Vagina (tissue), 2 donors: ENCODE results near the gene ARMCX2. TPM values are rescaled to one million over a fixed set of nuclear protein-coding genes. Genes with fewer than 3 reads are reported as not detected.

ENCODE experiments used
- DNase-seq, 2 donors: peaks; one replicate each; pipeline ENCODE4 v3.0.0-alpha.2; 2017; ENCODE audit errors: extremely low spot score in 2 of 2
- H3K27ac ChIP-seq: fragments of 200-600 bp; sonication (generic); one replicate; pipeline ENCODE4 v1.5.1; 2019
- H3K27me3 ChIP-seq: fragments of 200-600 bp; sonication (generic); one replicate; pipeline ENCODE4 v1.5.1; 2019
- H3K36me3 ChIP-seq, 2 donors: fragments of 200-600 bp; sonication (generic); one replicate each; pipeline ENCODE4 v1.5.1; 2017 to 2019
- H3K4me1 ChIP-seq: fragments of 200-600 bp; sonication (generic); one replicate; pipeline ENCODE4 v1.5.1; 2019
- H3K4me3 ChIP-seq, 2 donors: fragments of 200-600 bp; sonication (generic); 1 replicate in 1 of 2; 2 replicates in 1 of 2; pipeline ENCODE4 v1.5.1; 2016 to 2019
- H3K9me3 ChIP-seq: fragments of 200-600 bp; sonication (generic); one replicate; pipeline ENCODE4 v1.5.1; 2019
- CTCF ChIP-seq, 3 experiments: fragments of 450-650 bp in 2 of 3; fragments of 200-600 bp in 1 of 3; sonication (generic) in 1 of 3; IDR thresholded peaks; one replicate each; pipeline ENCODE4 v1.5.1; 2017 to 2019; ENCODE audit warnings: antibody characterized with exemption in 3 of 3, mild to moderate bottlenecking in 2 of 3, moderate library complexity in 2 of 3
- POLR2A ChIP-seq, 2 donors: fragments of 450-650 bp; IDR thresholded peaks; one replicate each; pipeline ENCODE4 v1.6.1; 2017; ENCODE audit warnings: antibody characterized with exemption in 2 of 2, mild to moderate bottlenecking in 2 of 2, moderate library complexity in 2 of 2
- POLR2AphosphoS5 ChIP-seq, 2 donors: sonication (generic); formaldehyde crosslinking; IDR thresholded peaks; one replicate each; pipeline ENCODE4 v1.9.0; 2017; ENCODE audit warnings: antibody characterized with exemption in 2 of 2, mild to moderate bottlenecking in 2 of 2, low read depth in 1 of 2; ENCODE audit not compliant: insufficient read depth in 1 of 2
- intact Hi-C: fragments of 100-400 bp; cut with DNase I; formaldehyde crosslinking; loops from one replicate; pipeline ENCODE4 v1.15.1; 2023
- total RNA-seq: library from RNA; depleted of rRNA; stranded (reverse); fragments of >200 nt; gene quantifications from one replicate; pipeline ENCODE4 v1.2.3, GENCODE V29; 2016

Gene ARMCX2
- 30.2 TPM for total RNA-seq

GRCh38 chrX:101659601-101660063, at the start of gene ARMCX2:
ARMCX2 (minus strand) TSS chrX:101659850; CDS start chrX:101657588, 2,262 bp downstream.
- Histone ChIP-seq H3K4me3 (peak within 1 kb of the TSS; percentile 52 to 59), H3K36me3 (no peaks in the 10 kb centered on the region), H3K27ac (peak within 1 kb of the TSS; percentile 80), H3K4me1 (peaks cover 9% of the 10 kb centered on the region), H3K9me3 (no peaks in the 10 kb centered on the region), H3K27me3 (no peaks in the 10 kb centered on the region)
- intact Hi-C loops: no loop called here
- DNase-seq: no peak
- TF ChIP-seq POLR2A (IDR thresholded peaks at IDR 0.05): peak in 1 of 2 donors; percentile 71
- TF ChIP-seq CTCF (IDR thresholded peaks at IDR 0.05): no peak
- TF ChIP-seq POLR2AphosphoS5 (IDR thresholded peaks at IDR 0.05; ENCODE audit: insufficient read depth in 1 of 2, low read depth in 1 of 2): peak in 1 of 2 donors; percentile 85

- H3K4me1 ChIP-seq: no peaks in the 10 kb centered on the region
- H3K27ac ChIP-seq: no peak overlapping the region
- no peaks in the 10 kb centered on the region for H3K36me3 ChIP-seq
- no peaks in the 10 kb centered on the region for H3K9me3 ChIP-seq
- no peak for DNase-seq
- intact Hi-C loops: no loop called here
- H3K27me3 ChIP-seq: no peaks in the 10 kb centered on the region
- no peak overlapping the region for H3K4me3 ChIP-seq
- TF ChIP-seq POLR2A (IDR thresholded peaks at IDR 0.05) (no peak), CTCF (IDR thresholded peaks at IDR 0.05) (no peak), POLR2AphosphoS5 (IDR thresholded peaks at IDR 0.05; ENCODE audit: insufficient read depth in 1 of 2, low read depth in 1 of 2) (no peak)
Observed at GRCh38 chrX:101709384-101709783, 49.7 kb upstream of the ARMCX2 start.

GRCh38 chrX:101708163-101708562, 48.5 kb upstream of the ARMCX2 start:
- DNase-seq: no peak
- intact Hi-C loops: no loop called here
- no peak overlapping the region for H3K4me3 ChIP-seq
- H3K9me3 ChIP-seq: no peaks in the 10 kb centered on the region
- H3K4me1 ChIP-seq: no peaks in the 10 kb centered on the region
- H3K27ac ChIP-seq: no peak overlapping the region
- no peaks in the 10 kb centered on the region for H3K27me3 ChIP-seq
- H3K36me3 ChIP-seq: no peaks in the 10 kb centered on the region
- no peak for TF ChIP-seq CTCF (IDR thresholded peaks at IDR 0.05)
- no peak for TF ChIP-seq POLR2A (IDR thresholded peaks at IDR 0.05)

- no peak for DNase-seq
- no peaks in the 10 kb centered on the region for H3K4me1 ChIP-seq
- no peaks in the 10 kb centered on the region for H3K9me3 ChIP-seq
- no peaks in the 10 kb centered on the region for H3K27me3 ChIP-seq
- TF ChIP-seq POLR2AphosphoS5 (IDR thresholded peaks at IDR 0.05; ENCODE audit: insufficient read depth in 1 of 2, low read depth in 1 of 2): no peak
- TF ChIP-seq CTCF (IDR thresholded peaks at IDR 0.05): no peak
- no peak for TF ChIP-seq POLR2A (IDR thresholded peaks at IDR 0.05)
- no peaks in the 10 kb centered on the region for H3K36me3 ChIP-seq
- H3K27ac ChIP-seq: no peak overlapping the region
- intact Hi-C loops: no loop called here
- H3K4me3 ChIP-seq: no peak overlapping the region
Observed at GRCh38 chrX:101693476-101693875, 33.8 kb upstream of the ARMCX2 start.

GRCh38 chrX:101691835-101692234, 32.2 kb upstream of the ARMCX2 start:
- no peak for DNase-seq
- Histone ChIP-seq H3K9me3 (no peaks in the 10 kb centered on the region), H3K27ac (no peak overlapping the region), H3K27me3 (no peaks in the 10 kb centered on the region), H3K4me1 (no peaks in the 10 kb centered on the region), H3K4me3 (no peak overlapping the region), H3K36me3 (no peaks in the 10 kb centered on the region)
- TF ChIP-seq POLR2A (IDR thresholded peaks at IDR 0.05) (no peak), POLR2AphosphoS5 (IDR thresholded peaks at IDR 0.05; ENCODE audit: insufficient read depth in 1 of 2, low read depth in 1 of 2) (no peak), CTCF (IDR thresholded peaks at IDR 0.05) (no peak)
- intact Hi-C loops: no loop called here
